Measurements from ENCODE around the gene PDE4D.

DNA sequence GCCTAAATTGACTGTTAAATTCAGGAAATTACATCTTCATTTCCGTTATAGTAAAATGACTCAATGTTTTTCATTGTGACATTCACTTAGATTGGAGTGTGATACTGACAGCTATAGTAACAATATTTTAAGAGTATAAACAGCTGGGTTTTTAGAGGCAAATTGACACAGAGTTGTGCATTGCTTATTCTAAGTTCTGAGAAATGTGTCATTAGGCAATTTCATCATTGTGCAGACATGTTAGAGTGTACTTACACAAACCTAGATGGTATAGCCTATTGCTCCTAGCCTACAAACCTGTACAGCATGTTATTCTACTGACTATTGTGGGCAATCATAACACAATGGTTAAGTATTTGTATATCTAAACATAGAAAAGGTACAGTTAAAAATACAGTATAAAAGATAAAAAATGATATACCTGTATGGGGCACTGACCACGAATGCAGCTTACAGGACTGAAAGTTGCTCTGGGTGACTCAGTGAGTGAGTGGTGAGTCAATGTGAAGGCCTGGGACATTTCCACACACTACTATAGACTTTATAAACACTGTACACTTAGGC lies 132.7 kb downstream of the PDE4D start:
- TF ChIP-seq TARDBP (IDR thresholded peaks at IDR 0.05) (no peak), FOXA1 (IDR thresholded peaks at IDR 0.05) (no peak), HDGF (IDR thresholded peaks at IDR 0.05; ENCODE audit: borderline replicate concordance) (no peak), BHLHE40 (IDR thresholded peaks at IDR 0.05; ENCODE audit: borderline replicate concordance) (no peak), SUZ12 (IDR thresholded peaks at IDR 0.05) (no peak), ELF4 (IDR thresholded peaks at IDR 0.05) (no peak), SP1 (IDR thresholded peaks at IDR 0.05) (no peak), ARNT (IDR thresholded peaks at IDR 0.05) (no peak)

All from HEK293T (cell line).